GM19395 (cell line): ENCODE data around the gene GLO1.
"Not testable (repeated sequence)": the region's sequence is repeated elsewhere in the genome, so short reads cannot be mapped to it uniquely, and the experiment has no call there.

ENCODE experiments used
- ATAC-seq: cut with Tn5 transposase; IDR thresholded peaks from one replicate; pipeline ENCODE4 v1.9.1; 2021; ENCODE audit warnings: mild to moderate bottlenecking, moderate library complexity; ENCODE audit not compliant: unreplicated experiment

Gene GLO1

DNA sequence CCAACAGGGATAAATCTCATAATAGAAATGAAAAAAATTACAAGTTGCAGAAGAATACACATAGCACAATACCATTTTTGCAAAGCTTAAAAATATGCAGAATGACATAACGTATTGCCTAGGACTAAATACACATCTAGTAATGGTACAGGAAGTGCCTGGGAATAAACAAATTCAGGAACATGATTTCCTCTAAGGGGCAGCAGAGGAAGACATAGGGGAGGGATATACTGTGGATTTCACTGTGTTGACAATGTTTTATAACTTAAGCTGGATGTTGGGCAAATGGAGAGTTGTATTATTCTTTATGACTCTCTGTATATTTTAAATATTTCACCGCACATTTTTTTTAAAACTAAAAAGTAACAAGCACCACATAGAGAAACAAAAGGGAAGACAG lies 5.6 kb upstream of the GLO1 start:
- no peak for ATAC-seq

DNA sequence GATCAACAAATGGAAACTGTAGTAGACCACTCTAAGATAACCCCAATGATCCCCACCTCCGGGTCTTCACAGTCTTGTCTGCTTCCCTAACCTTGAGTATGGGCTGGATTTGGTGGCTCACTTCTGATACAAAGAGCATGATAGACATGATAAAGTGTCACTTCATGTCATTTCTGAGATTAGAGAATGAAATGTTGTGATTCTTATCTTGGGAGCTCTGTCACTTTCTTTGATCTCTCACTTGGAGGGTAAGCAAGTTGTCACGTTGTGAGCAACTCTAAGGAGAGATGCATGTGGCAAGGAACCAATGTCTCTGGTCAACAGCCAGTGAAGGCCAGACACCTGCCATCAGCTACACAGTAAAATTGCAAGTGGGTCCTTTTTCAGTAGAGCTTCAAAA lies 3.0 kb upstream of the GLO1 start:
- no peak for ATAC-seq

DNA sequence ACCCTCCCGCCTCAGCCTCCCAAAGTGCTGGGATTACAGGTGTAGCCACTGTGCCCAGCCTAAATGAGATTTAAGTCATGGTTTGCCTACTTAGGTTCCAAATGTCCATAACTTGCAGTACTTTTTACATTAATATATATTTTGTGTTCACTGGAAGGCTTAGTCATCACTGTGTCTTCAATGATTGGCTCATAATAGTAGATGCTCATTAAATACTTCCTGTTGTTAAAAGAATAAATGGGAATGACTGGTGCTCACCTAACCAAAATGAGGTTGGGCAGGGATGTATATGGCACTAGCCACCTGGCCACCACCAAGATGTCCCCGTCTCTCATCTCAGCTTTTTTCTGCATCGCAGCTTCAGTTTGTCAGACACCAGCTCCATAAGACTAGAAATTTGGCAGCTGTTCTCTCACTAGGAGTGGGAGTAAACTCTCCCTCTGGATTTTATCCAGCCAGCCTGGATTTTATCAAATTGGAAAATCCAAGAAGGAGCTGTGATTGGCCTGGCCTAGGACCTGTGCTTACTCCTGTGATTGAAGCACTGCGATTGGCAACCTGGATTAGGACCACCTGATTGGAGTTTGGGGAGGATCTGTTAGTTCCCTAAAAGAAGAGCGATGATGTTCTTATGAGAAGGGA lies 1.1 kb upstream of the GLO1 start:
- ATAC-seq, result no peak

- no peak for ATAC-seq
These were observed 1.4 kb downstream of the GLO1 start for GRCh38 chr6:38701551-38701950.

- not testable (repeated sequence) for ATAC-seq
These were observed 3.2 kb downstream of the GLO1 start for GRCh38 chr6:38699702-38700101.

DNA sequence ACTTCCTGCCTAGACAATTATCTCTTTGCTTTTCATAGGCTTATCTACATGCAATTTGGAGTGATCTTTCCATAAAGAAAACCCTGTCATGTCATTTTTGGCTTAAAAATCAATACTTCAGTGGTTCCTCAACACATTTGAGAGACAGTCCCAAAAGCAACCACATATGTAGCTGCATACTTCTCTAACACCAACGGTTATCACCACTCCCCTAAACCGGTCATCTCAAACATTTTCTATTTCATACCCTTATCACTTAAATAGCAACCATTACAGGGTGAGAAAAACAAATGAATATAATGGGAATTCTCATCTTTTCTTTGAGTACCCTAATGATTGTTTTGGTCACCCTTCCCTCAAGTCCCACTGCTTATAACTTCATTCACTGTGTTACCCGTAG lies 5.1 kb downstream of the GLO1 start:
- no peak for ATAC-seq

DNA sequence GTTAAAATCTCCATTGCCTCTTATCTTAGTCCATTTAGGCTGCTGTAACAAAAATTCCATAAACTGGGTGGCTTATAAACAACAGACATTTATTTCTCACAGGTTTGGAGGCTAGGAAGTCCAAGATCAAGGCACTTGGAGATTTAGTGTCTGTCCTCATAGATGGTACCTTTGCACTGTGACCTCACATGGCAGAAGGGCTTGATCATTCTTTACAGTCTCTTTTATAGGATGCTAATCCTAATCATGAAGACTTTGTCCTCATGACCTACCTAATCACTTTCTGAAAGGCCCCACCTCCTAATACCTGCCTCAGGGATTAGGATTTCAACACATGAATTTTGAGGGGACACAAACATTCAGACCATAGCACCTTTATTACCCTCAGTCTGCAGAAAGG lies 6.6 kb downstream of the GLO1 start:
- ATAC-seq, result no peak

DNA sequence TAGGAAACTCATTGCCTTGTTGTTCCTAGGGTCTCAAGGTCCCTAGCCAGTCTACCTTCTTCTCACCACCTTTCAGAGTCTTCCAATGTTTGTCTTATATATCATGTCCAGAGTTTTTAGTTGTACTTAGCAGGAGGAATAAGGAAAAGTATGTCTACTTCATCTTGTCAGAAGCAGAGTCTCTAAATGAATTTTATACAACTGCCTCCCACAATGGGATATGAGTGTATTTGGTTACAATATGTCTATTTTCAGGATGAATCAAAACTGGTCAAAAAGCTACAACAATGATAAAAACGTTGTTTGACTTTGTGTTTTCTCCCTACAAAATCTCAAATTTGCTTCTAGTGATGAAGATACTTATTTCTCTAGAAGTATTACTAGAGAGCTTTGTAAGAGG lies 7.0 kb downstream of the GLO1 start:
- no peak for ATAC-seq

DNA sequence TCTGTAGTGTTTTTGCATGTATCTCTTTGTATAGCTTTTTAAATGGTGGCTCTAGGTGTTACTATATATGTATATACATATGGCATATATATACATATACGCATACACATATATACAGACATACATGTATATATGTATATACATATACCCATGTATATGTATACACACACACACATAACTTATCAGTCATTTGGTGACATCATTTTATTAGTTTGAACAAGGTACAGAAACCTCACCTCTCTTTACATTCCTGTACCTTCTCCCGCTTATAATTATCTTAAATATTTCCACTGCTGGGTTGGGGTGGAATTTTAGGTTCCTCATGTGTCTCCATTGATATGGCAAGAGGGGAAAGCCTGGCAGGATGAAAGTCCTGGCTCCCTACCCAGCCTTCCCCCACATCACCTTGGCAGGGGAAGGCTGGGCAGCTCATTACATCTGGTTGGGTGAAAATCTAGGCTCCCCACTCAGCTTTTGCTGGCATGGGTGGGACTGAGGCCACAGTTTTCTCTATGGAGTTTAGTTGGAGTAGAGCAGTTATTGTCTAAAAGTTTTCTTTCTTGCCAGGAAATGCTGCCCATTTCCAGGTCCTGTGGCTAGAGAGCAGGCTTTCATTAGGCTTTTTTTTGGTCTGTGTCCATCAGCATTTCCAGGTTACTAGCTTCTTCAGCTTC lies 7.6 kb downstream of the GLO1 start:
- no peak for ATAC-seq

GRCh38 chr6:38688579-38689087 lies 14.3 kb downstream of the GLO1 start:
- ATAC-seq, result no peak

DNA sequence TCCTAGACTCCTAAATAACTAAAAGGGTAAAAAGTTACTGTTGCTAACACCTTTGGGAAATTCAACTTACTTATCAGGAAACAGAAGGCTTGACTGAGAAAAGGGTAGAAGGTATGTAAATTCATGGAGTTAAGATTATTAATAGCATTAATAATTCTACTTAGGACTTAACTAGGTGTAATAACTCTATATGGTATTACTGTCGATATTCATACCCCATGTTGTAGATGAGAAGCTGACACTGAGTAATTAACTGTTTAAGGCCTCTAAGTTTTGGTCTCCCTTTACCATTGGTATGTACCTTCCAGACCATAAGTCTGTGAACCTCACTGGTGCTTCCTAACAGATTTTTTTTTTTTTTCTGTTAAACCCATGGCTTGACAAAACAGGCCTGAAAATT lies 15.4 kb downstream of the GLO1 start:
- ATAC-seq, result no peak

GRCh38 chr6:38687043-38687353 lies 15.9 kb downstream of the GLO1 start:
- ATAC-seq, result no peak

DNA sequence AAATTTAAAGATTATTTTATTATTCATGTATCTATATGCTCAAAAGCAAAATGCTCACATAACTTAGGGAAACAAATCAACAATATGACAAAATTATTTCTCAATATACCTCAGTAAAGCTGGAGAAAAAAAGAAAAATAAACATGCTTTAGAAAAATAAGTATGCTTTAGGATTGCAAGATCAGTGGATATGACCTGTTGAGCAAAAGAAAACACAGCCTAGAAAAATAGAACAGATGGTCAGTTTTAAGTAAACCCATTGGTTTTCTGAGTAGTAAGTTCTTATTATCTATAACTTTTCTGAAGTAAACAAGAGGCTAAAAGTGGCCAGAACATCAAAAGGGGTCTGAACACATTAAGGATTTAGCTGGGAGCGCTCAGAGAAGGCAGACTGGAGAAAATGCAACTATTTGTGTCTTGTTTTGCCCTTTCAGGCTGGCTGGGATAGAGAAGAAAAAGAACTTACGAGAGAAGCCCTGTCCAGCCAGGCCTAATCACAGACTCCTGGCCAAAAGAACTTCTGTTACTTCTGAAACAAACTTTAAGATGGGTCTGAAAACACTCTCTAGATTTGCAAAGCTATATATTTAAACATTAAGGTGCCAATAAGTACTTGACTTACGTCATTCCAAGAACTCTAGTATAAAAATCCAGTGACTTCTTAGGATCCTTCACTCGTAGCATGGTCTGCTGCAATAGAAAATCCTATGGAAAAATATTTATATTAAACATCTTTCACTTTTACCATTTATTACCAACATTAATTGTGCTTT lies 16.5 kb downstream of the GLO1 start:
- no peak for ATAC-seq

DNA sequence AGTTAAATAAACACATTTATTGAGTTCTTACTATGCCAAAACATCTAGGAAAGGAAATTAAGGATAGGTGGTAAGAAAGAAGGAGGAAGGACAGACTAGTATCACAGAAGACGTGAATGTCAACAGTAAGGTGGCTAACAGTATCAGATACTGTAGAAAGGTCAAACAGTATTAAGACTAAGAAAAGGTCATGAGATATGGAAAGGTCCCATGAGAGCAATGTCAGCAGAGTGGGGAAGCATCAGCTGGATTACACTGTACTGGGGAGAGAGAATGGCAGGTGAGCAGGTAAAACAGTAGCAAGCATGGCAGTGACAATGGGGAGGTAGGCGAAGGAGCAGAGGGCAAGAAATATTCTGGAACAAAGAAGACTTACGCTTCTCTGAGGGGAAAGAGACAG lies 18.0 kb downstream of the GLO1 start:
- no peak for ATAC-seq

DNA sequence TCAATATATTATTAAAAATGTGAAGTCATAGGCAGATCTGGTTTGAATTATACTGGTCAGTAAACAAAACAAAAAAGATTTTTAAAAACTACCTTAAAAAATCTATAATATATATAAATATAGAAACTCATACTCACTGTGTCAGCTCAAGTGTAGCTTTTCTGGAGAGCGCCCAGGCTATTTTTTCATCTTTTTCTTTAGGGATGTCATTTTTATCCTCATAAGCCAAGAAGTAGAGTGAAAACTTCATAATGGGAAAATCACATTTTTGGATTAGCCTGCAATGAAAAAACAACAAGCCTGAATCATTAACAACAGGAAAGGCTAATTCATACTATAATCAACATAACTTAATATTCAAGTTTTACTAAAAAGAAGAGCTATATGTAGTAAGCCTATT lies 18.7 kb downstream of the GLO1 start:
- ATAC-seq, result no peak

- ATAC-seq, result no peak
These were observed 21.1 kb downstream of the GLO1 start for GRCh38 chr6:38681850-38682249.

GRCh38 chr6:38679668-38680067 lies 23.3 kb downstream of the GLO1 start:
- ATAC-seq, result no peak

GRCh38 chr6:38678178-38678760 lies 24.7 kb downstream of the GLO1 start:
- ATAC-seq, result no peak

DNA sequence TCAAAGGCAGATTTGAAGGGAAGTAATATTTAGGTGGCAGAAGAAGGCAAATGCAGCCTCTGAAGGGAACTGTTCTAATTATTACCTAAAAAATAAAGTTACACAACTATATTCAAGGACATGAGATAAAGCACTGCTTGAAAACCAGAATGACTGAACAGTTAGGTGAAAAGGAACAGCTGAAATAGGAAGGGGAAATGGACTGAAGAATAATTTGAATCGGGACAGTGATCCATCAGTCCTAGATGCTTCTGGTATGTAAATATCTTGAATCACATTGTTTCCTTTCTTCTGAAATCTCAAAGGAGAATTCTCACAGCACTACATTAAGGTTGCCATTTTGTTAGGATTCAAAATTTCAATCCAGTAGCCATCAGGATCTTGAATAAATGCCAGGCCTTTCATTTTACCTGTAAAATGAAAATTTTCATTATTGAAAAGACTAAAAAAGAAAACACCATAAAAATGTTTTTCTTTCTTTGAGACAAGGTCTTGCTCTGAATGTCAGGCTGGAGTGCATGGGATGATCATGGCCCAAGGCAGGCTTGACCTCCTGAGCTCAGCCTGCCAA lies 25.9 kb downstream of the GLO1 start:
- no peak for ATAC-seq

GRCh38 chr6:38676236-38676973 lies 26.5 kb downstream of the GLO1 start:
- ATAC-seq, result peak; percentile 56
